NCI-H1694 treated with DMSO at 0.1 percent for 48 hours (cell line): ENCODE measurements around the gene FSTL4.
A peak's percentile ranks its signal among the peaks of the same experiment; 100 is the strongest.
"Not testable (repeated sequence)": the region's sequence is repeated elsewhere in the genome, so short reads cannot be mapped to it uniquely, and the experiment has no call there.

Experiments
- DNase-seq: peaks from one replicate; lab custom pipeline; 2025; lab: John Stamatoyannopoulos, UW

Gene FSTL4

GRCh38 chr5:133222521-133222920 lies 389.8 kb downstream of the FSTL4 start:
- DNase-seq = no peak

GRCh38 chr5:133222040-133222439 lies 390.3 kb downstream of the FSTL4 start:
- DNase-seq = no peak

- no peak for DNase-seq
Measured at GRCh38 chr5:133220851-133221674, 391.3 kb downstream of the FSTL4 start.

- no peak for DNase-seq
Measured at GRCh38 chr5:133219296-133219695, 393.0 kb downstream of the FSTL4 start.

GRCh38 chr5:133216138-133216537 lies 396.2 kb downstream of the FSTL4 start:
- DNase-seq = not testable (repeated sequence)

- no peak for DNase-seq
Measured at GRCh38 chr5:133214153-133214820, 398.1 kb downstream of the FSTL4 start.

- no peak for DNase-seq
Measured at GRCh38 chr5:133205649-133206048, 406.7 kb downstream of the FSTL4 start.

- DNase-seq = no peak
Measured at GRCh38 chr5:133205204-133205603, 407.1 kb downstream of the FSTL4 start.

GRCh38 chr5:133203317-133204305 lies 408.7 kb downstream of the FSTL4 start:
- DNase-seq = peak; percentile 55

- no peak for DNase-seq
Measured at GRCh38 chr5:133202066-133202665, 410.2 kb downstream of the FSTL4 start.

- no peak for DNase-seq
Measured at GRCh38 chr5:133201310-133201709, 411.0 kb downstream of the FSTL4 start.

- no peak for DNase-seq
Measured at GRCh38 chr5:133200256-133200655, 412.1 kb downstream of the FSTL4 start.

GRCh38 chr5:133199417-133200178 lies 412.7 kb downstream of the FSTL4 start:
- DNase-seq = no peak

GRCh38 chr5:133198511-133198910 lies 413.8 kb downstream of the FSTL4 start:
- no peak for DNase-seq

- DNase-seq = no peak
Measured at GRCh38 chr5:133196441-133197085, 415.8 kb downstream of the FSTL4 start.

GRCh38 chr5:133195250-133195649 lies 417.1 kb downstream of the FSTL4 start:
- no peak for DNase-seq

- no peak for DNase-seq
Measured at GRCh38 chr5:133193794-133194193, 418.5 kb downstream of the FSTL4 start.

- no peak for DNase-seq
Measured at GRCh38 chr5:133192716-133193115, 419.6 kb downstream of the FSTL4 start.

- DNase-seq = no peak
Measured at GRCh38 chr5:133189881-133190280, 422.5 kb downstream of the FSTL4 start.

- DNase-seq = no peak
Measured at GRCh38 chr5:133179405-133179804, 432.9 kb downstream of the FSTL4 start.
